ENCODE measurements around the gene INAFM2.

- TF ChIP-seq SUZ12 (IDR thresholded peaks at IDR 0.05) = no peak
- no peak for TF ChIP-seq ELF4 (IDR thresholded peaks at IDR 0.05)
- TF ChIP-seq FOXA1 (IDR thresholded peaks at IDR 0.05) = no peak
Measured at GRCh38 chr15:40282147-40282868, 41.2 kb upstream of the INAFM2 start.

Measured in HEK293T (cell line).